NCI-H446 treated with DMSO at 0.1 percent for 48 hours (cell line): ENCODE data around the gene NOTCH2NLA.
"Not testable (repeated sequence)": the region's sequence is repeated elsewhere in the genome, so short reads cannot be mapped to it uniquely, and the experiment has no call there.

ENCODE experiments used
- DNase-seq: peaks from one replicate; lab custom pipeline; 2025; lab: John Stamatoyannopoulos, UW

The NOTCH2NLA gene

GRCh38 chr1:146167273-146167672 is 61.5 kb downstream of the NOTCH2NLA start:
- DNase-seq = not testable (repeated sequence)

GRCh38 chr1:146144465-146144864 is 84.4 kb downstream of the NOTCH2NLA start, which contains the start of gene NBPF10:
Gene NBPF10 (minus strand): TSS chr1:146144804. CDS start chr1:146144769, 35 bp downstream.
- DNase-seq = not testable (repeated sequence)
